Erythroblast (primary cell): ENCODE measurements around the gene SHROOM4.

Experiments used
- GATA1 ChIP-seq: IDR thresholded peaks from 2 replicates; pipeline ENCODE4 v1.6.1; 2011; ENCODE audit warnings: low read depth, mild to moderate bottlenecking, control low read depth, low read length, moderate library complexity
- POLR2A ChIP-seq: IDR thresholded peaks from 2 replicates; pipeline ENCODE4 v1.6.1; 2011; ENCODE audit warnings: mild to moderate bottlenecking, low read length

DNA sequence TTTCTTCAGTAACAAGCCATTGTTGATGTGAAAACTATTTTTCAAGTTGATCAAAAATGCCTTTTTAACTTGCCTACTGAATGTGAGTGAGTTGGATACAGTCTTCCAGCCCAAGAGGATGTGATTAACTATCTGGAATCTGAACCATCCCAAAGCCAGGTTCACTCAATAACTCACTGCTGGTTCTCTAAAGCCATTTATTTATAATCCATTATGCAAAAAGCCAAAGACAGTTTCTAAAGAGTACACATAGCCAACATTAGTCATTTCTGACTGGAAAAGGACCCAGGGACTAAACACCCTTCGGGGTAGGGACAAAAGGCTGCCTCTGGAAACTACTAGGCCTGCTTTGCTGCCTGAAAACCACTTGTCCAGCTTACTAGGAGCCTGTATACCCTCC lies 109.6 kb downstream of the SHROOM4 start:
- TF ChIP-seq POLR2A: no peak
- no peak for TF ChIP-seq GATA1
